ENCODE measurements around the gene C1R.
"Not testable (repeated sequence)": the region's sequence is repeated elsewhere in the genome, so short reads cannot be mapped to it uniquely, and the experiment has no call there.

The C1R gene

GRCh38 chr12:7059780-7060179, 32.5 kb downstream of the C1R start:
- no peaks in the 10 kb centered on the region for H3K9me3 ChIP-seq (replicated peaks; ENCODE audit: insufficient read depth, low read length)
- TF ChIP-seq CTCF (IDR thresholded peaks at IDR 0.05; ENCODE audit: low read length) (no peak), EZH2 (optimal IDR thresholded peaks at IDR 0.05; ENCODE audit: low read depth, low read length) (no peak), EZH2phosphoT487 (IDR thresholded peaks at IDR 0.05; ENCODE audit: low read length) (no peak)
- H2AFZ ChIP-seq (ENCODE audit: low read length) = no peak overlapping the region
- no peaks in the 10 kb centered on the region for H3K4me1 ChIP-seq (ENCODE audit: low read length)
- H3F3A ChIP-seq (ENCODE audit: insufficient read depth, low read length) = no peaks in the 10 kb centered on the region
- H3K36me3 ChIP-seq (replicated peaks; ENCODE audit: insufficient read depth, low read length) = no peaks in the 10 kb centered on the region
- H4K20me1 ChIP-seq (ENCODE audit: insufficient read depth, low read length) = no peaks in the 10 kb centered on the region
- no peak overlapping the region for H3K9ac ChIP-seq (ENCODE audit: low read length)
- H3K27ac ChIP-seq (ENCODE audit: low read length) = no peak overlapping the region
- no peaks in the 10 kb centered on the region for H3K9me2 ChIP-seq (replicated peaks; ENCODE audit: insufficient read depth, low read length)
- H3K4me3 ChIP-seq (ENCODE audit: low read length) = no peak overlapping the region
- no peaks in the 10 kb centered on the region for H3K79me2 ChIP-seq (ENCODE audit: low read length)
- no peak overlapping the region for H3K4me2 ChIP-seq (ENCODE audit: low read depth, low read length)
- DNase-seq = no peak
- H3K27me3 ChIP-seq (replicated peaks; ENCODE audit: insufficient read depth, low read length) = no peaks in the 10 kb centered on the region

GRCh38 chr12:7058850-7059395, 33.3 kb downstream of the C1R start:
- no peak for TF ChIP-seq EZH2phosphoT487 (IDR thresholded peaks at IDR 0.05; ENCODE audit: low read length)
- no peak for TF ChIP-seq CTCF (IDR thresholded peaks at IDR 0.05; ENCODE audit: low read length)
- no peak for TF ChIP-seq EZH2 (optimal IDR thresholded peaks at IDR 0.05; ENCODE audit: low read depth, low read length)
- DNase-seq = no peak
- H3K9ac ChIP-seq (ENCODE audit: low read length) = no peak overlapping the region
- no peaks in the 10 kb centered on the region for H3K79me2 ChIP-seq (ENCODE audit: low read length)
- no peaks in the 10 kb centered on the region for H3K27me3 ChIP-seq (replicated peaks; ENCODE audit: insufficient read depth, low read length)
- no peak overlapping the region for H2AFZ ChIP-seq (ENCODE audit: low read length)
- H3K4me1 ChIP-seq (ENCODE audit: low read length) = no peaks in the 10 kb centered on the region
- no peaks in the 10 kb centered on the region for H3K36me3 ChIP-seq (replicated peaks; ENCODE audit: insufficient read depth, low read length)
- H4K20me1 ChIP-seq (ENCODE audit: insufficient read depth, low read length) = no peaks in the 10 kb centered on the region
- no peaks in the 10 kb centered on the region for H3K9me2 ChIP-seq (replicated peaks; ENCODE audit: insufficient read depth, low read length)
- H3K4me2 ChIP-seq (ENCODE audit: low read depth, low read length) = no peak overlapping the region
- H3K4me3 ChIP-seq (ENCODE audit: low read length) = no peak overlapping the region
- no peak overlapping the region for H3K27ac ChIP-seq (ENCODE audit: low read length)
- H3F3A ChIP-seq (ENCODE audit: insufficient read depth, low read length) = no peaks in the 10 kb centered on the region
- H3K9me3 ChIP-seq (replicated peaks; ENCODE audit: insufficient read depth, low read length) = no peaks in the 10 kb centered on the region

DNA sequence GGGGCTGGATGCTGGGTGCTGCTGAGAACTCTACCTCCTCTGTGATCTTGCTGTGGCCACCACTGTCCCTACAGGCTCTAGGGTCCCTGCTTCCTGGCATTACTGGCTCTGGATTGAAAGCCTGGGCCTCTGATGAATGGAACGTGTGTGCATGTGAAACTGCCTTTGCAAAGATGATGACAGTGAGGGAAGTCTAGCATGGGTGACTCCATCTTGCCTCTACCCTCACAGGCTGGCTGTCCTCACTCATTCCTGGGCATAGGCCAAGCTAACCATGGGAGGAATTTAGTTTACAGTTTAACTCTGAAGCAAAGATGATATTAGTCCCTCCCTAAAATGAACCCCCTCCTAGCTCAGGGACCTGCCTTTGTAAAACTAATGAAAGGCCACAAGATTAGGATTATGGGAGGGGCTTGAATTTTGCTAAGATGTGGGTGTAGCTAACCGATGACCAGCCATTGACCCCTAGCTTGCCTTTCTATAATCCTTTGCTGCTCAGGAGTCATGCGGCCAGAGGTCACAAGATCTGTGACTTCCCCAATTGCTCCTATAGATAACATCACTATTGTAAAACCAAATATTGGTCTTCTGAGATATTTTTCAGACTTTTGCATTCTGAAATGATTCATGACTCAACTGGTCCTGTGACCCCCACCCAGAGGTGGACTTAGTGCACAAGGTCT, 33.9 kb downstream of the C1R start:
- H2AFZ ChIP-seq (ENCODE audit: low read length) = no peak overlapping the region
- TF ChIP-seq CTCF (IDR thresholded peaks at IDR 0.05; ENCODE audit: low read length) (no peak), EZH2phosphoT487 (IDR thresholded peaks at IDR 0.05; ENCODE audit: low read length) (no peak), EZH2 (optimal IDR thresholded peaks at IDR 0.05; ENCODE audit: low read depth, low read length) (no peak)

GRCh38 chr12:7055736-7056135, 36.5 kb downstream of the C1R start:
- DNase-seq; H3K9me2 ChIP-seq (replicated peaks; ENCODE audit: insufficient read depth, low read length); H3K36me3 ChIP-seq (replicated peaks; ENCODE audit: insufficient read depth, low read length); H2AFZ ChIP-seq (ENCODE audit: low read length); H3K4me1 ChIP-seq (ENCODE audit: low read length); H3K27ac ChIP-seq (ENCODE audit: low read length); H3K4me3 ChIP-seq (ENCODE audit: low read length); H4K20me1 ChIP-seq (ENCODE audit: insufficient read depth, low read length); H3K9ac ChIP-seq (ENCODE audit: low read length); H3F3A ChIP-seq (ENCODE audit: insufficient read depth, low read length); H3K9me3 ChIP-seq (replicated peaks; ENCODE audit: insufficient read depth, low read length); H3K4me2 ChIP-seq (ENCODE audit: low read depth, low read length); H3K27me3 ChIP-seq (replicated peaks; ENCODE audit: insufficient read depth, low read length); H3K79me2 ChIP-seq (ENCODE audit: low read length): not testable (repeated sequence)

More for the DNA sequence above, 33.9 kb downstream of the C1R start:
- Histone ChIP-seq H3K4me1 (ENCODE audit: low read length) (no peaks in the 10 kb centered on the region), H3K27ac (ENCODE audit: low read length) (no peak overlapping the region), H3F3A (ENCODE audit: insufficient read depth, low read length) (no peaks in the 10 kb centered on the region), H3K36me3 (replicated peaks; ENCODE audit: insufficient read depth, low read length) (no peaks in the 10 kb centered on the region), H3K79me2 (ENCODE audit: low read length) (no peaks in the 10 kb centered on the region), H3K27me3 (replicated peaks; ENCODE audit: insufficient read depth, low read length) (no peaks in the 10 kb centered on the region), H4K20me1 (ENCODE audit: insufficient read depth, low read length) (no peaks in the 10 kb centered on the region), H3K9me3 (replicated peaks; ENCODE audit: insufficient read depth, low read length) (no peaks in the 10 kb centered on the region), H3K4me2 (ENCODE audit: low read depth, low read length) (no peak overlapping the region), H3K4me3 (ENCODE audit: low read length) (no peak overlapping the region), H3K9me2 (replicated peaks; ENCODE audit: insufficient read depth, low read length) (no peaks in the 10 kb centered on the region), H3K9ac (ENCODE audit: low read length) (no peak overlapping the region)
- DNase-seq = no peak

Data from MM.1S (cell line).